Memory B cell (primary cell): ENCODE results near the gene SOX18.
A peak's percentile ranks its signal among the peaks of the same experiment; 100 is the strongest.
"Not testable (repeated sequence)": the region's sequence is repeated elsewhere in the genome, so short reads cannot be mapped to it uniquely, and the experiment has no call there.

Experiments used
- ATAC-seq: fragments of 150-1000 bp; cut with Tn5 transposase; 2 replicates; pipeline ENCODE4 v1.10.0; 2021; ENCODE audit warnings: low read depth, mild to moderate bottlenecking, moderate library complexity
- DNase-seq, 2 donors: peaks; one replicate each; pipeline ENCODE4 v3.0.0; 2022; ENCODE audit warnings: low spot score in 2 of 2
- H3K27ac Mint-ChIP-seq: one replicate; pipeline ENCODE4 v1.8.0; 2022; ENCODE audit warnings: mild to moderate bottlenecking, moderate library complexity, mixed read lengths
- H3K27me3 Mint-ChIP-seq: one replicate; pipeline ENCODE4 v1.8.0; 2022; ENCODE audit warnings: mixed read lengths
- H3K36me3 Mint-ChIP-seq: one replicate; pipeline ENCODE4 v1.8.0; 2022; ENCODE audit warnings: mild to moderate bottlenecking, mixed read lengths
- H3K4me1 Mint-ChIP-seq: one replicate; pipeline ENCODE4 v1.8.0; 2022; ENCODE audit warnings: mixed read lengths
- H3K4me3 Mint-ChIP-seq: one replicate; pipeline ENCODE4 v1.8.0; 2022; ENCODE audit warnings: mild to moderate bottlenecking, moderate library complexity, mixed read lengths
- H3K9me3 Mint-ChIP-seq: one replicate; pipeline ENCODE4 v1.8.0; 2022; ENCODE audit warnings: mixed read lengths

The SOX18 gene

GRCh38 chr20:64049060-64049877 lies at the start of gene SOX18:
SOX18 (minus strand) TSS chr20:64049639; CDS start chr20:64049516, 123 bp downstream.
- Mint-ChIP-seq H3K27me3 (peaks cover 45% of the 10 kb centered on the region), H3K36me3 (no peaks in the 10 kb centered on the region), H3K4me1 (peaks cover 4% of the 10 kb centered on the region), H3K27ac (no peak within 1 kb of the TSS), H3K9me3 (no peaks in the 10 kb centered on the region), H3K4me3 (peak within 1 kb of the TSS; percentile 68)
- peak; percentile 54 for ATAC-seq
- peak in 1 of 2 donors; percentile 27 for DNase-seq

- Mint-ChIP-seq H3K4me1 (peaks cover 33% of the 10 kb centered on the region), H3K4me3 (no peak overlapping the region), H3K27ac (no peak overlapping the region), H3K36me3 (peaks cover 14% of the 10 kb centered on the region), H3K27me3 (peaks cover 2% of the 10 kb centered on the region), H3K9me3 (peaks cover 2% of the 10 kb centered on the region)
- DNase-seq: no peak
- ATAC-seq: no peak
Observed at GRCh38 chr20:64098471-64099013, 49.1 kb upstream of the SOX18 start.

DNA sequence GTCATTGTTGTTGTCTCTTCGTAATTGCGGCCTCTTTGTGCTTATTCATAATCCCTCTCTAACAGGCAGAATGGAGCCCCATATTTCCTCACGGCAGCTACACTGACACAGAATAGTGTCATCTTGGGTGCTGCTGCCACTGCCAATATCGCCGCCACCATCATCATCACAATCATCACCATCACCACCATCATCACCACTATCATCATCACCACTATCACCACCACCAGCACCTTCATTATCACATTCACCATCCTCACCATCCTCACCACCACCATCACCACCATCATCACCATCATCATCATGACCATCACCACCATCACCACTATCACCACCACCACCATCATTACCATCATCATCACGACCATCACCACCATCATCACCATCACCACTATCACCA lies 47.1 kb upstream of the SOX18 start:
- Mint-ChIP-seq H3K9me3 (peaks cover 2% of the 10 kb centered on the region), H3K36me3 (peaks cover 14% of the 10 kb centered on the region)
- ATAC-seq: no peak

DNA sequence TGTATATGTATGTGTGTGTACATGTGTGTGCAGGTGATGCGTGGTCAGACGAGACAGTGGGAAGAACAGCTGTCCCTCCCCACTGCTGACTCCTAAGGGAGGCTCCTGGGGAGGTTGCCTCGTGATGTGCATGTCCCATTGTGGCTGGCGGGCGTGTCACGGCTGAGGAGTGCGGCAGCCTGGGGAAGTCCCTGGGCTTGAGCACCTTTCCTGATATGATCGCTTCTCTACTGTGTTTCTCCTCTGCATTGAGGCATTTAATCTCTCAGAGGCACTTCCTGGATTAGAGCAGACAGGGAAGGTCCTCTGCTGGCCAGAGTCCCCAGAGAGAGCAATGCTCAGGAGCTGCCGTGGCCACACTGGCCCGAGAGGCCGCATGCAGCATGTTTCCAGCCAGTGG lies 46.5 kb upstream of the SOX18 start:
- DNase-seq (no peak), ATAC-seq (no peak)
- peaks cover 2% of the 10 kb centered on the region for H3K9me3 Mint-ChIP-seq
- H3K4me1 Mint-ChIP-seq: peaks cover 37% of the 10 kb centered on the region
- H3K4me3 Mint-ChIP-seq: no peak overlapping the region
- peaks cover 2% of the 10 kb centered on the region for H3K27me3 Mint-ChIP-seq
- H3K27ac Mint-ChIP-seq: peak overlapping the region; percentile 11
- H3K36me3 Mint-ChIP-seq: peaks cover 14% of the 10 kb centered on the region

More for the DNA sequence above, 47.1 kb upstream of the SOX18 start:
- peak overlapping the region; percentile 78 for H3K27ac Mint-ChIP-seq
- H3K27me3 Mint-ChIP-seq: peaks cover 2% of the 10 kb centered on the region
- H3K4me1 Mint-ChIP-seq: peaks cover 42% of the 10 kb centered on the region
- no peak overlapping the region for H3K4me3 Mint-ChIP-seq
- no peak for DNase-seq

DNA sequence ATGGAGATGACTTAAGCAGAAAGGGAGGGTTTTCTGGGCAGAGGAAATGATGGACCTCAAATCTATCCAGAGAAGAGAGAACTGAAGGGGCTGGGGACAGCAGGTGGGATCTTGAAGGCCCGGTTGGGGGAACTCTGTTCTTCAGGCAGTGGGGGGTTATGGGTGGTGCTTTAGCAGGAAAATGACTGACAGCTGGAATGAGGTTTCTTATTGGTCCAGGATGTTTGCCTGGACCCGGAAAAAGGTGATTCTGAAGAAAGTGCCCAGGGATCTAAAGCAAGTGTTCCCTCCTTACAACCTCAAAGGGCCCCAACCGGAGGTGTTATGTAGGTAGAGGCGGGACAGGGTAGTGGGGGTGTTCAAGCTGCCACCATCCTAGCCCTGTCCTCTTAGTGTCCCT lies 46.0 kb upstream of the SOX18 start:
- ATAC-seq (no peak), DNase-seq (no peak)
- H3K36me3 Mint-ChIP-seq: peaks cover 14% of the 10 kb centered on the region
- peak overlapping the region; percentile 93 for H3K27ac Mint-ChIP-seq
- peaks cover 2% of the 10 kb centered on the region for H3K9me3 Mint-ChIP-seq
- H3K4me1 Mint-ChIP-seq: peaks cover 32% of the 10 kb centered on the region
- peaks cover 2% of the 10 kb centered on the region for H3K27me3 Mint-ChIP-seq
- H3K4me3 Mint-ChIP-seq: no peak overlapping the region

DNA sequence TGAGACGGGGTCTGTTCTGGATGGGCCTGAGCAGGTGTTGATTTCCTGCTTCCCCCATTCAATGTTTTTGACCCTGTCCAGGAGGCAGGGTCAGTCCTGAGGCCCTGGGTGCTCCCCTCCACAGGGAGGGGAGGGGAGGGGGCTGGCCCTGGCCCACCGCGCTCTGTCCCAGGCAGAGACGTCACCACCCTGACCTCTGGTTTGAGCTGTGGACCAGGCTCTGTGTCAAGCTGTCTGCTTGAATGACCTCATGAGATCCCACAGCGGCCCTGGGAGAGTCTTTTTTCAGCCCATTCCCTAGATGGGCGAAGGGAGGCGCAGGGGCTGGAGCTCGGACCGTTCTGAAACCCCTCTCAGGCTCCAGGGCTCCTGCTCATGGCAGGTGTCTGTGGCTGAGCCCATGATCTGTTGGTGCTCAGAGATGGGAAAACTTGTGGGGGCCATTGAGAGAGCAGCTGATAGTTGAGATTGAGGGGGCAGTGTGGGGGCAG lies 43.6 kb upstream of the SOX18 start:
- Mint-ChIP-seq H3K4me3 (no peak overlapping the region), H3K27ac (peak overlapping the region; percentile 86), H3K27me3 (peaks cover 2% of the 10 kb centered on the region), H3K36me3 (peaks cover 8% of the 10 kb centered on the region), H3K9me3 (peaks cover 2% of the 10 kb centered on the region), H3K4me1 (peaks cover 34% of the 10 kb centered on the region)
- no peak for DNase-seq
- no peak for ATAC-seq

GRCh38 chr20:64092258-64093012 lies 43.0 kb upstream of the SOX18 start:
- peaks cover 4% of the 10 kb centered on the region for H3K9me3 Mint-ChIP-seq
- H3K4me3 Mint-ChIP-seq: no peak overlapping the region
- peak; percentile 47 for ATAC-seq
- no peak for DNase-seq
- peaks cover 34% of the 10 kb centered on the region for H3K4me1 Mint-ChIP-seq
- H3K36me3 Mint-ChIP-seq: peaks cover 8% of the 10 kb centered on the region
- H3K27me3 Mint-ChIP-seq: peaks cover 2% of the 10 kb centered on the region
- peak overlapping the region; percentile 86 for H3K27ac Mint-ChIP-seq

GRCh38 chr20:64091770-64092169 lies 42.3 kb upstream of the SOX18 start:
- DNase-seq: no peak
- Mint-ChIP-seq H3K4me1 (peaks cover 32% of the 10 kb centered on the region), H3K36me3 (peaks cover 5% of the 10 kb centered on the region), H3K27ac (no peak overlapping the region), H3K9me3 (peaks cover 3% of the 10 kb centered on the region), H3K27me3 (peaks cover under 1% of the 10 kb centered on the region), H3K4me3 (no peak overlapping the region)
- ATAC-seq: peak; percentile 17

GRCh38 chr20:64091340-64091739 lies 41.9 kb upstream of the SOX18 start:
- Mint-ChIP-seq H3K9me3 (peaks cover 2% of the 10 kb centered on the region), H3K27me3 (no peaks in the 10 kb centered on the region), H3K27ac (no peak overlapping the region), H3K4me3 (no peak overlapping the region), H3K4me1 (peaks cover 28% of the 10 kb centered on the region), H3K36me3 (peaks cover 3% of the 10 kb centered on the region)
- DNase-seq (no peak), ATAC-seq (no peak)

DNA sequence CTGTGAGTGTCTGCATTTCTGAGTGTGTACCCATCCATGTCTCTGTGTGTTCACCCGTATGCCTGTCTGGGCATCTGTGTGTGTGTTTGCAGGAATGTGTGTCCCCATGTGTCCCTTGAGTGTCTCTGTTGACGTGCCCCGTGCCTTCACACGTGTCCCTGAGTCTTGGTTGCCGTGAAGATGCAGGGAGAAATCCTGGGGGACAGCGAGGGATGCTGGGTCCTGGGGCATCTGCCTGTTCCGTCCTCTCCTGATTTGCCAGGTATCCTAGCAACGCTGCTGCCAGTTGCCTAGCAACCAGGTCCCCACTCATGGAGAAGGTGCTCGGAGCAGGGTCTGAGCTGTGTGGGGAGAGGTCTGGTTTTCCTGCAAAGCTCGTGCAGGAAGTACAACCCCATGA lies 40.7 kb upstream of the SOX18 start:
- peaks cover 2% of the 10 kb centered on the region for H3K9me3 Mint-ChIP-seq
- H3K4me1 Mint-ChIP-seq: peaks cover 24% of the 10 kb centered on the region
- H3K27ac Mint-ChIP-seq: no peak overlapping the region
- H3K27me3 Mint-ChIP-seq: no peaks in the 10 kb centered on the region
- ATAC-seq (no peak), DNase-seq (no peak)
- peaks cover 3% of the 10 kb centered on the region for H3K36me3 Mint-ChIP-seq
- no peak overlapping the region for H3K4me3 Mint-ChIP-seq

DNA sequence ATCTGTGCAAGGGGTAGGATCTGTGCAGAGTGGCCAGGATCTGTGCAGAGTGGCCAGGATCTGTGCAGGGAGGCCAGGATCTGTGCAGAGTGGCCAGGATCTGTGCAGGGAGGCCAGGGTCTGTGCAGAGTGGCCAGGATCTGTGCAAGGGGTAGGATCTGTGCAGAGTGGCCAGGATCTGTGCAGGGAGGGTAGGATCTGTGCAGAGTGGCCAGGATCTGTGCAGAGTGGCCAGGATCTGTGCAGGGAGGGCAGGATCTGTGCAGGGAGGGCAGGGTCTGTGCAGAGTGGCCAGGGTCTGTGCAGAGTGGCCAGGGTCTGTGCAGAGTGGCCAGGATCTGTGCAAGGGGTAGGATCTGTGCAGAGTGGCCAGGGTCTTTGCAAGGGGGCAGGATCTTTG lies 39.1 kb upstream of the SOX18 start:
- H3K9me3 Mint-ChIP-seq, H3K27ac Mint-ChIP-seq, DNase-seq, ATAC-seq, H3K36me3 Mint-ChIP-seq, H3K27me3 Mint-ChIP-seq, H3K4me3 Mint-ChIP-seq: not testable (repeated sequence)
- H3K4me1 Mint-ChIP-seq: peaks cover 31% of the 10 kb centered on the region

DNA sequence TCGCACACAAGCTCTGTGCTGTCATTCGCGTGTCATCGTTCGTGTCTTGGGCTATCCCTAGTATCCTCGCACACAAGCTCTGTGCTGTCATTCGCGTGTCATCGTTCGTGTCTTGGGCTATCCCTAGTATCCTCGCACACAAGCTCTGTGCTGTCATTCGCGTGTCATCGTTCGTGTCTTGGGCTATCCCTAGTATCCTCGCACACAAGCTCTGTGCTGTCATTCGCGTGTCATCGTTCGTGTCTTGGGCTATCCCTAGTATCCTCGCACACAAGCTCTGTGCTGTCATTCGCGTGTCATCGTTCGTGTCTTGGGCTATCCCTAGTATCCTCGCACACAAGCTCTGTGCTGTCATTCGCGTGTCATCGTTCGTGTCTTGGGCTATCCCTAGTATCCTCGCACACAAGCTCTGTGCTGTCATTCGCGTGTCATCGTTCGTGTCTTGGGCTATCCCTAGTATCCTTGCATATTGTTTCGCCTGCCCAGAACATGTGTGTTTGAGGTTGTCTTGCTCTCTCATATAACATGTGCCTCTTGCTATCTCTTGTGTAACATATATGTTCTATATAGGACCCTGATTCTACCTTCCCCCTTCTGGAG lies 37.9 kb upstream of the SOX18 start:
- not testable (repeated sequence) for H3K27ac Mint-ChIP-seq, H3K9me3 Mint-ChIP-seq, ATAC-seq, H3K4me3 Mint-ChIP-seq, H3K27me3 Mint-ChIP-seq, H3K36me3 Mint-ChIP-seq, DNase-seq
- peaks cover 33% of the 10 kb centered on the region for H3K4me1 Mint-ChIP-seq

DNA sequence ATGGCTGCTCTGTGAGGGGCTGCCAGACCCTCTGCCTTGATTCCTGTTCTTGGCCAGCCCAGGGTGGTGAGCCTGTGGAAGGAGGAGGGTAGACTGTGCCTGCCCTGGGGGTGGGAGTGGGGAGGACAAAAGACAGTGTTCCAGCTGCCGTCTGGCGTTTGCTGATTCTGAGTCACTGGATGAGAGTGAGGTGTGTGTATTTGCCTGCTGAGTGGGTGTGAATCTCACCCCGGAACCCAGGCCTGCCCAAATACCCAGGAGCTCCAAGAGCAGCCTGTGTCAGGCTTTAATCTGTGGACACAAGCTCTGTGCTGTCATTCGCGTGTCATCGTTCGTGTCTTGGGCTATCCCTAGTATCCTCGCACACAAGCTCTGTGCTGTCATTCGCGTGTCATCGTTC lies 37.4 kb upstream of the SOX18 start:
- no peak for DNase-seq
- Mint-ChIP-seq H3K36me3 (peaks cover 3% of the 10 kb centered on the region), H3K27ac (no peak overlapping the region), H3K4me1 (peaks cover 36% of the 10 kb centered on the region), H3K4me3 (no peak overlapping the region), H3K9me3 (peaks cover 2% of the 10 kb centered on the region), H3K27me3 (peaks cover 1% of the 10 kb centered on the region)
- no peak for ATAC-seq
